ENCODE measurements around the gene INF2. TPM values are rescaled to one million over a fixed set of nuclear protein-coding genes. Genes with fewer than 3 reads are reported as not detected.

Gene INF2
- total RNA-seq, 1 experiment from 2014 or later = 58.3 TPM

DNA sequence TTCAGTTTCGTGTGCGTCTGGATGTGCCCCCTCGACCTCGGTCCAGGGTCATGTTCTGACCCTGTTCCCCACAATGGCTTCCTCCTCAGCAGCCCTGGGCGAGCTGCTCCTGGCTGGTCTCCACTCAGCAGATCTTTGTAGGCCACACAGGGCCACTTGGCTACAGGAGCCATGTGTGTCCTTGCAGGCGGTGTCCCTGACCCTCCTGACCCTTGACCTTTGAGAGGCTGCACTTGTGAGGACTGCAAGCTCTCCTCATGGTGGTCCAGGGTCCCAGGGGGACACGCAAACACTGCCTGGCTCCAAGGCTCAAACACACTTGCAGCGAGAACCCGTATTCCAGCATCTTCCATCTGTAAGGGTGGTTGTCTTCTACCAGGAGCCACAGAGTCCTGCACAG lies 56.0 kb downstream of the INF2 start:
- H3K27ac ChIP-seq (ENCODE audit: insufficient read length, low read depth, low read length) = no peak overlapping the region
- H3K79me2 ChIP-seq (ENCODE audit: insufficient read depth, low read length) = no peaks in the 10 kb centered on the region
- Mint-ChIP-seq H3K4me1 (peaks cover 4 to 9% of the 10 kb centered on the region in 2 experiments), H3K36me3 (ENCODE audit: insufficient read depth in 1 of 3, low read depth in 3 of 3) (peaks cover 0 to 27% (median 0%) of the 10 kb centered on the region in 3 experiments; a peak in 6 of 7 replicates), H3K4me3 (no peak overlapping the region; a peak in 1 of 5 replicates), H3K9me3 (peaks cover 6 to 7% of the 10 kb centered on the region in 2 experiments; a peak in 4 of 5 replicates), H3K27ac (no peak overlapping the region; a peak in 1 of 7 replicates), H3K27me3 (ENCODE audit: low read depth) (peaks cover 5% of the 10 kb centered on the region)
- no peak overlapping the region for H3K9ac ChIP-seq (ENCODE audit: extremely low read depth, insufficient read length, low read length)
- H3K4me2 ChIP-seq (ENCODE audit: insufficient read depth, insufficient read length, low read length) = no peak overlapping the region
- H3K23me2 ChIP-seq (ENCODE audit: insufficient read length, low read depth, low read length, poor library complexity, severe bottlenecking) = no peaks in the 10 kb centered on the region
- H3T11ph ChIP-seq (ENCODE audit: low read length) = no peak overlapping the region
- TF ChIP-seq, protein P1, sequence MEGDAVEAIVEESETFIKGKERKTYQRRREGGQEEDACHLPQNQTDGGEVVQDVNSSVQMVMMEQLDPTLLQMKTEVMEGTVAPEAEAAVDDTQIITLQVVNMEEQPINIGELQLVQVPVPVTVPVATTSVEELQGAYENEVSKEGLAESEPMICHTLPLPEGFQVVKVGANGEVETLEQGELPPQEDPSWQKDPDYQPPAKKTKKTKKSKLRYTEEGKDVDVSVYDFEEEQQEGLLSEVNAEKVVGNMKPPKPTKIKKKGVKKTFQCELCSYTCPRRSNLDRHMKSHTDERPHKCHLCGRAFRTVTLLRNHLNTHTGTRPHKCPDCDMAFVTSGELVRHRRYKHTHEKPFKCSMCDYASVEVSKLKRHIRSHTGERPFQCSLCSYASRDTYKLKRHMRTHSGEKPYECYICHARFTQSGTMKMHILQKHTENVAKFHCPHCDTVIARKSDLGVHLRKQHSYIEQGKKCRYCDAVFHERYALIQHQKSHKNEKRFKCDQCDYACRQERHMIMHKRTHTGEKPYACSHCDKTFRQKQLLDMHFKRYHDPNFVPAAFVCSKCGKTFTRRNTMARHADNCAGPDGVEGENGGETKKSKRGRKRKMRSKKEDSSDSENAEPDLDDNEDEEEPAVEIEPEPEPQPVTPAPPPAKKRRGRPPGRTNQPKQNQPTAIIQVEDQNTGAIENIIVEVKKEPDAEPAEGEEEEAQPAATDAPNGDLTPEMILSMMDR (conservative IDR thresholded peaks at IDR 0.05) = no peak
- H3K4me1 ChIP-seq (ENCODE audit: insufficient read depth, low read length) = no peaks in the 10 kb centered on the region
- H2BK120ac ChIP-seq (ENCODE audit: low read depth, low read length, poor library complexity, severe bottlenecking) = no peak overlapping the region
- H2BK12ac ChIP-seq (ENCODE audit: insufficient read length, low read depth, low read length) = no peak overlapping the region
- H2BK15ac ChIP-seq (ENCODE audit: low read depth, low read length) = no peak overlapping the region
- H3K18ac ChIP-seq (ENCODE audit: insufficient read length, low read depth, low read length) = no peak overlapping the region
- H4K8ac ChIP-seq (replicated peaks; ENCODE audit: insufficient read length, low read depth, low read length) = no peak overlapping the region
- no peak overlapping the region for H3K14ac ChIP-seq (ENCODE audit: insufficient read depth, low read length)
- no peak overlapping the region for H3K4ac ChIP-seq (ENCODE audit: low read depth, low read length)
- DNase-seq = no peak
- H4K5ac ChIP-seq (ENCODE audit: insufficient read length, low read depth, low read length) = no peak overlapping the region
- no peak overlapping the region for H4K91ac ChIP-seq (ENCODE audit: insufficient read length, low read depth, low read length)
- H2AFZ ChIP-seq (ENCODE audit: low read length) = no peak overlapping the region
- no peak overlapping the region for H2AK5ac ChIP-seq (ENCODE audit: insufficient read length, low read length)
- WGBS (ENCODE audit: extremely low coverage, insufficient read length, low lambda C conversion rate) = no CpG with 5 or more reads among the region's 9 CpGs
- no peaks in the 10 kb centered on the region for H3K27me3 ChIP-seq (ENCODE audit: insufficient read depth, low read length)
- H2BK20ac ChIP-seq (ENCODE audit: low read depth, low read length, poor library complexity, severe bottlenecking) = no peak overlapping the region
- no peak overlapping the region for H3K23ac ChIP-seq (ENCODE audit: insufficient read length, low read depth, low read length)
- H3K9me3 ChIP-seq (ENCODE audit: control insufficient read depth, low read depth, low read length) = peaks cover 6% of the 10 kb centered on the region
- no peak overlapping the region for H3K56ac ChIP-seq (ENCODE audit: insufficient read length, low read depth, low read length)
- no peaks in the 10 kb centered on the region for H3K79me1 ChIP-seq (ENCODE audit: insufficient read depth, low read depth, low read length, poor library complexity, severe bottlenecking)
- no peaks in the 10 kb centered on the region for H4K20me1 ChIP-seq (ENCODE audit: control insufficient read depth, insufficient read depth, insufficient read length)
- H2BK5ac ChIP-seq (ENCODE audit: insufficient read length, low read length) = no peak overlapping the region

Data from H9 (cell line).